T47D (cell line): ENCODE measurements around the gene ADIPOR2.

Experiments
- DNase-seq, 2 experiments: peaks; one replicate each; pipeline versions ENCODE4 v3.0.0 to v3.0.0-alpha.2; 2011 to 2012; ENCODE audit warnings: low read depth in 1 of 2, low spot score in 1 of 2
- JUND ChIP-seq: IDR thresholded peaks from 2 replicates; pipeline ENCODE4 v1.6.1; 2012; ENCODE audit warnings: low read depth
- in situ Hi-C: cut with HindIII; loops from 2 replicates; pipeline ENCODE4 v1.10.0; 2016; ENCODE audit warnings: low sequenced_read_pairs, low pct_unique_long_range_greater_than_20kb

ADIPOR2 gene

DNA sequence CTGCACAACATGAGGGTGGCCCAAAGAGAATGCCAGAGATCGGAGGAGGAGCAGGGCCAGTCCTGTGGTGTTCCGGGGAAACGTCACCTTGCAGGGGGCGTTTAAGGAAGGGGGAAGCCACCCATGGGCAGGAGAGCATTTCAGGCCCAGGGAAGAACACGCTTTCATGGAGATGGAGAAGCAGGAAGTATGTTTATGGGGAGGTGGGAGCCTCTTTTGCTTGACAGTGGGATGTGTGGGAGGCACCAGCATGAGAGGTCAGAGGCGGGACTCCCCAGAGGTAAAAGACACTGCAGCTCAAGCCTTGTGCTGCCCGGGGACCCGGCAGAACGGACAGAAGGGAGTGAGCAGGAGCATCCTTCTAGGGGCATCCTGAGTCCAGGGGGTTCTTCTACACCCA lies 128.2 kb downstream of the ADIPOR2 start:
- no peak for TF ChIP-seq JUND
- no peak for DNase-seq
- in situ Hi-C loops, result no loop called here

DNA sequence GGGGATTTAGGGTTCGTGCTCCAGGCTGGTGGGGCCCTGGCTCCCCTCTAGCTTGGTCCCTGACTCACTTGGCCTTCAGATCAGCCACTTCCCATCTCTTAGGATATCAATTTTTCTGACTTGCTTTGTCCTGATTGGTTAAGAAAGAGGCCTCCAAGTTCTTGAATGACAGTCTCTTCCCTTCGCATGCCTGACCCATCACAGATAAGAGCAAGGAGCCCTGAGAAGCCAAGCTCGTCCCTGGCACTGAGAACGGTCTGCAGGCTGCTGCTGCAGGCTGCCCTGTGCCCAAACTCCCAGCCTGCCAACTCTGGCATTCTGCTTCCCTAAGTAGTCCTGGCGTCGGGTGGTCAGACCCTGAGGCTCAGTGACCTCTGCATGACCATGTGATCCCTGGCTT lies 128.7 kb downstream of the ADIPOR2 start:
- in situ Hi-C loops, result no loop called here
- no peak for DNase-seq
- TF ChIP-seq JUND, result no peak

DNA sequence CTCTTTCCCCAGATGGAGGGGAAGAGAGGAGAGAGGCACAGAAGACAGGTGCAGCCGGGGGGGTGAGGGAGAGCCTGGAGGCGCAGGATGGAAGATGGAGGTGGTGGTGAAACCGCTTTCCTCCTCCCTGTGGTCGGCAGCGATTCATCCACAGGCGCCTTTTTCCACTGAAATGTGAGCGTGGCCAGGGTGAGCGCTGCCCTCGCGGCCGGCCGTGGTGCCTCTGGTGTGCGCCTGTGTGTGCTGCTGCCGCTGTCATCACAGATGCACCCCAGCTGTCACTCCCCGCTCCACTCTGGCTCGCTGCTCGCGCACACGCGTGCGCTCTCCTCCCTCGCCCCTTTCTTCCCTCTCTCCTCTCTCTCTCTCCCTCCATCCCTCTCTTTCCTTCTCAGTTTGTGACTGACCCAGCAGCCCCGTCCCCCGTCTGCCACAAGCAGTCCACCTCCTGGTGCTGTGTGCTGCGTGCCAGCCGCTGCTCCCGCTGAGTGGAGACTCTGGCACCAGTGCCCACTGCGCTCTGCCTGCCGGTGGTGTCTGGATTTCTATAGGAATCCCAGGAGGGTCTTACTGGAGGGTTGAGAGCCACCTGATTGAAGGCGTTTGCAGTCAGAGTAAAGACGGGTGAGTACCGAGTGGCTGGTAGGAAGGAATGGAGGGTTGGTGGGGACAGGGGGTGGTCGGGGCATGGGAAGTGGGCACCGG lies 129.5 kb downstream of the ADIPOR2 start, which contains the start of gene LRTM2:
Gene LRTM2, plus strand, starts transcription at position 375 of the 705 bp plus-strand sequence. CDS start 7,584 bp downstream, outside the sequence.
- DNase-seq, result no peak
- no peak for TF ChIP-seq JUND
- in situ Hi-C loops, result no loop called here

DNA sequence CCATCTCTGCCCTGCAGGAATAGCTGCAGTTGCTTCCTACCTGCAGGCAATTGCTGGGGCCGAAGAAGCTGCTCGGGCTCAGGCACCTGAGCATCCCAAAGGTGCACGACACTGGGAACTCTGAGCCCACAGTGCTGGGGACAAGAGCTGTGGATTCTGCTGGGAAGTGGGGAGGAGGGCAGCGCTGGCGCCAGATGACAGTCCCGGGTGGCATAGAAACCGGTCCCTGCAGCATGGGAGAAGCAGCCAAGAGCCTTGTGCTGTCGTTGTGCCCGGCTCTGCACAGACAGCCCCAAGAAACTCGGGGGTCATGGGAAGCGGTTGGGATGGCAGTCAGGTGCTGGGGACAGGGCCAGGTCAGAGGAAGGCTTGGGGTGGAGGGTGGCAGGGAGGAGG lies 130.0 kb downstream of the ADIPOR2 start:
- DNase-seq, result no peak
- in situ Hi-C loops, result no loop called here
- TF ChIP-seq JUND, result no peak

DNA sequence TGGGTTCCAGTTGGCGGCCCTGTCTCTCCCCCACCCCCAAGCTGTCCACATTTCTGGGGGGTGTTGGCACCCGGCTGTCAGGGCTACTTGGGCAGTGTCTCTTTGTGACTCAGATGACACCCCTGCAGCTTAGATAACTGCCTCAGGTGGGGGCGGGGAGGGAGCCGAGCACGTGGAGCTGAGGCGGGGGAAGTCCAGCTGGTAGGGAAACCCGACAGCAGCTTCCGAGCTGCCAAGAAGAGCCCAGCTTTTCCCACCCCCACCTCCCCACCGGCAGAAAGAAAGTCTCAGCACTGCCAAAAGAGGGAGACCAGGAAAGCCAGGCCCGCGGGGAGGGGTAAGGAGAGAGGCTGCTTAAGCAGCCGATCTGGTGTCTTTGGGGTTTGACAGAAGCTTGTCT lies 130.9 kb downstream of the ADIPOR2 start:
- no peak for DNase-seq
- no peak for TF ChIP-seq JUND
- in situ Hi-C loops, result no loop called here

DNA sequence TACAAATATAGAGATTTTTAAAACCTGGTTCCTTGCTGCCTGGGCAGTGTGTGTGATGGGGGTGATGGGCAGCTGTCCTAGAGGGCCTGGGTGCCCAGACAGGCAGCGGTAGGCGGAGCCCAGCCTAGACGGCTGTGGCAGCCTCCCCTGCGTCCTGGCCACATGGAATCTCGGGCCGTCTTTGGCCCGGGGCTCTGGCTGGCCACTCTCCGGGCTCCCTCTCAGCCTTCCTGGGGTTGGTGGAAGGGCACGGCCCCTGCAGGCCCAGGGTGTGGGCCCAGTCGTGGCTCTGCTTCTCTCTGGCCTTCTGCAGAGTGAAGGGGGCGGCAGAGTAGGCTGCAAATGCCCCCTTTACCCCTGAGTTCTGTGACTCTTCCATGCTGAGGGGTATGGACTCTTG lies 131.8 kb downstream of the ADIPOR2 start:
- DNase-seq, result no peak
- TF ChIP-seq JUND, result no peak
- in situ Hi-C loops, result no loop called here

DNA sequence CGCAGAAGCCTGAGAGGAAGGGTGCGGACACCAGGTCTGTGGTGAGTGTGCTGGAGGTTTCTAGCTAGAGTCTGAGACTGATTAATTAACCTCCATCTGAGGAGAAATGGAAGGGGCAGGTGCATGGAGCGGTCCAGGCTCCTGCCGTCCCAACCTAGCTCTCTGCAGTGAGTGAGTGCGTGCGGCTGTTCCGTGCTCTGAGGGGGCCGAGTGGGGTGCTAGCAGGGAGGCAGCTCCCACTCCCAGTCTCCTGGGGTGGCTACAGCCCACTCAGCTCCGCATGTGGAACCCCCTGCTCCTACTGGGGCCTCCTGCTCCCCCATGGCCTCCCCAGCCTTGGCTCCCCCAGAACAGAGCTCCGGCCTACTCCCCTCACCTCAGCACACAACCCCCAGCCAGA lies 132.4 kb downstream of the ADIPOR2 start:
- in situ Hi-C loops, result no loop called here
- TF ChIP-seq JUND, result no peak
- DNase-seq, result no peak

DNA sequence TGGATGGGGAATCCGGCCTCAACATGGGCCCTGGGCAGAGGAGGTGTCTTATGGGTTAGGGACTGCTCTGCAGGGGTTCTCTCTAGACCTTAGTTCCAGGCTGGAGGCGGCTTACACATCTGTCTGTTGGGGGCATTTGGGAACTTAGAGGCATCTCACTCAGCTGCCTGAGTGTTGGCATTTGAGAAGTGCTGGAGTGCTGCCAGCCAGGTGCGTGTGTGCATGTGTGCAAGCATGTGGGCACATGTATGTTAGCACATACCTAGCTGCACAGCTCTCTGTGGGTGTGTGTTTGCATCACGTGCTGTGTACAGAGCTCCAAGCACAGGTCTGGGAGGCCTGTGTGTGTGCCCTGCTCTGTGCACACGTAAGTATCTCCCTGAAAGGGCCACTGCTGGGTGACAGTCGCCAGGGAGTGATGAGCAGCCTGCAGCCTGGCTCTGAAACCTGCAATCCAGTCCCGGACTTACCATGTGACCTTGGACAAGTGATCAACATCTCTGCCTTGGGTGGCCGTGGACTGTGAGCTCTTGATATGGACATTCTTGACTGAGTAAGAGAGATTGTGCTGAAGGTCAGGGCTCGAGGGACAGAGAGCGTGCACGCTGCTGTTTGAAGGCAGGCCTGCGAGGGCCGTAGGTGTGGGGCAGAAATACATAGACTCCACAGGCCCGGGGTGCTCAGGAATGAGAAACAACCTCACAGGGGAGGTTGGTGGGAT lies 134.7 kb downstream of the ADIPOR2 start:
- no peak for DNase-seq
- TF ChIP-seq JUND, result no peak
- in situ Hi-C loops, result no loop called here

DNA sequence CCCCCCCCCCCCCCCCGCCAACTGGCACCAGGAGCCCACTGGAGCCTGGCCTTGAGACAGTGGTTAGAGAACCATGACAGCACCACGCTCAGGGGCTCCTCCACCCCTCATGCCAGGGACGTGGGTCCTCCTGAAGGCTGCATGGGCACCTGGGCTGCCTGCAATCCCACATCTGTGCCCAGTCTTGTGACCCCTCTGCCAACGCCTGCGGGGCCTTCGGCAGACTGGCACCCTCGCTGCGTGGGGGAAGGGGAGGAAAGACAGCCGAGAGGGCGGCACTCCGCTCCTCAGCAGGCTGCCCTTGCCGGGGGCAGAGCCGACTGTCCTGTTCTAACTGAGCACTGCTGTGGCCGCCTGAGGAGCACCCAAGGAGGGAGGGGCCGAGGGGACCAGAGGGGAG lies 135.5 kb downstream of the ADIPOR2 start:
- DNase-seq, result no peak
- no peak for TF ChIP-seq JUND
- in situ Hi-C loops, result no loop called here

DNA sequence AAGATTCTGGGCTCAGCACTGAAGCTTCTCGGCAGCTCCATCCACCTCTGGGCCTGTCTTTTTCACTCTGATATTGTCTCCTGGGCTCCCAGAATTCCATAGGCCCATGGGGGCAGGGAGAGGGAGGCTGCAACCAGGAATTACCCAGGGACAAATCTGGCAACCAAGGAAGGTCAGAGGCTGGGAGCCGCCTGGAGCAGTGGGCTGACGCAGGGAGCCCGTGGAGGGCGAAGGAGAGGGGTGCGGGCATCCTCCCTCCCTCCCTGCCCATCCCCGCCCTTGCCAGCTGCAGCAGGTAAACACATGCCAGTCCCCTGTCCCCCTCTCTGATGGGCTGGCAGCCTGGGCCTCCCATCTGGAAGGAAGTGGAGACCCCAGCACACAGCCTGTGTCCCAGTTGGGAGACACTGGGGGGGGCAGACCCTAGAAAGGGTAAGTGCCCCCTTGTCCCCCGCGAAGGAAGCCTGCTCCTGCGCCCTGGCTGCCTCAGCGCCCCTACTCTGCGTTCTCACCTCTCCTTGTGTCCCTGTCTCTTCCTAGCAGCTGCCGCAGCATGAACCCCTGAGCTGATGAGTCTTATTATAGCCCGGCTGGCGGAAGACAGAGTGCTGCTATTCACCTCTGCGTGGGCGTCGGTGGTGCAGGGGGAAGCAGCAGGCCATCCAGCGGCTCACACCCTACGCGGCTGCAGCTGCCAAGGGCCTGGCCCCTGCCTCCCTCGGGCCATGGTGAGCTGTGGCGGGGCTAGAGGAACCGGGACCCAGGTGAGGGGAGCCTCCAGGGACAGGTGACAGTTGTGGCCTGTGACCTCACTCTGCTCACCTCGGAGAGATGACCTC lies 136.2 kb downstream of the ADIPOR2 start:
- TF ChIP-seq JUND, result no peak
- in situ Hi-C loops, result no loop called here
- no peak for DNase-seq

DNA sequence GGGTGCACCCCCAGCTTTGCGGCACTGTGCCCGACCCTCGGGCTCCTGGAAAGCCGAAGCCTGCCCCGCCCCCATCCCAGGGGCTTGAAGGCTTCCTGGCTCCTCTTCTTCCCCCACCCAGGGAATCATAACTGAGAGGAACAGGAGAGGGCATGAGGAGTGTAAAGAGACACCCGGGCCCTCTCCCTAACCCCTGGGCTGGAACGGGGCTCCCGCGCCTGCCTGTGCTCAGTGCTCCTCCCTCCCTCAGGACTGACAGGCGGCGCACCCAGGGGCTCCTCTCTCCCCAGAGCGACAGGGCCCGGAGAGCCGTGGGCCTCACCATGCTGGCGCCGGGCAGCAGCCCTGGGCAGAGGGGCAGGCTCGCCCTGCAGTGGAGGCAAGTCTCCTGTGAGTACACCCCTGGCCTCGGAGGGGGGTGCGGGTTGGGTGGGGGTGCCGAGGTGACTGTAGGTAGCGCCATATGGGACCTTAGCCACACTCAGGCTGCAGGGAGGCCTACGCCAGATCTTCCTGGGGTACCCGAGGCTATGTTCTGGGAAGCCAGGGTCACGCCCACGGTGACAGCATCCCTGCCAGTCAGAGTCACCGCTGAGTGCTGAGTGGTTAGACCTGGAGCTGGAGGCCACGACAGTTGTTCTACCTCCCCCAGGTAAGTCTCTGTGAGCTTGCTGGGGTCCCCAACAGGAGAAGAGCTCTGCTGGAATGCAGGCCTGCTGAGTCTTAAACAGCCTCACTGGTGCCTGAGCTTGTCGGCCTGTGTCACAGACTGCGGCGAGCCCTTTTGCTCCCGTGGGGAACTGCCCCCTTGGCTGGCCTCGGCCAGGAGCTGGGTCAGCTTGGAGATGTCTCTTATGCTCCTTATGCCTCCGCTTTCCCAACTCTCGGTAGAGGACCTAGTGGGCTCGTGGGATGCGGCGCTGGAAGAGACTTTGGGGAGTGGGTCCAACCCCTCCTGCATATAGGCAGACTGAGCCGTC lies 137.2 kb downstream of the ADIPOR2 start:
- no peak for TF ChIP-seq JUND
- in situ Hi-C loops, result no loop called here
- no peak for DNase-seq

DNA sequence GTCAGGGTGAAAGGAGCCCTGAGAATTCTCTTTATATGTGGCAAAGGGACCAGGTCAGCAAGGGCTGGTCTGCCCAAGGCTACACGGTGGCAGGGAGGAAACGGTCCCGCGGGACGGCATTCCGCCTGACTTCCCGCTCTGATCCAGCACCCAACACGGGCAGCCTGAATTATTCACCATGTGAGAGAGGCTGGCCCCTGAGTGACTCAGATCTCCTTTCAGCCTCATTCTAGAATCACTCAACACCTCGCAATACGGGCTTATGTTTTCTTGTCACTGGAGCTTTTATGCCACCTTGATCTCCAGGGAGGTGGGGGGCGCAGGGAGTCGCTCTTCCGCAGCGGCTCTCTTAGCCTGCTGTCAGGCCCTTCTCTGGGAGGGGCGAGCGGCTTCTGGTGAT lies 138.0 kb downstream of the ADIPOR2 start:
- in situ Hi-C loops, result no loop called here
- no peak for TF ChIP-seq JUND
- DNase-seq, result no peak
